Vagina (tissue), 2 donors: ENCODE results near the gene SYNCRIP. TPM values are rescaled to one million over a fixed set of nuclear protein-coding genes. Genes with fewer than 3 reads are reported as not detected.
A peak's percentile ranks its signal among the peaks of the same experiment; 100 is the strongest.

Experiments used
- DNase-seq, 2 donors: peaks; one replicate each; pipeline ENCODE4 v3.0.0-alpha.2; 2017; ENCODE audit errors: extremely low spot score in 2 of 2
- H3K27ac ChIP-seq: fragments of 200-600 bp; sonication (generic); one replicate; pipeline ENCODE4 v1.5.1; 2019
- H3K27me3 ChIP-seq: fragments of 200-600 bp; sonication (generic); one replicate; pipeline ENCODE4 v1.5.1; 2019
- H3K36me3 ChIP-seq, 2 donors: fragments of 200-600 bp; sonication (generic); one replicate each; pipeline ENCODE4 v1.5.1; 2017 to 2019
- H3K4me1 ChIP-seq: fragments of 200-600 bp; sonication (generic); one replicate; pipeline ENCODE4 v1.5.1; 2019
- H3K4me3 ChIP-seq, 2 donors: fragments of 200-600 bp; sonication (generic); 1 replicate in 1 of 2; 2 replicates in 1 of 2; pipeline ENCODE4 v1.5.1; 2016 to 2019
- H3K9me3 ChIP-seq: fragments of 200-600 bp; sonication (generic); one replicate; pipeline ENCODE4 v1.5.1; 2019
- POLR2A ChIP-seq, 2 donors: fragments of 450-650 bp; IDR thresholded peaks; one replicate each; pipeline ENCODE4 v1.6.1; 2017; ENCODE audit warnings: antibody characterized with exemption in 2 of 2, mild to moderate bottlenecking in 2 of 2, moderate library complexity in 2 of 2
- POLR2AphosphoS5 ChIP-seq, 2 donors: sonication (generic); formaldehyde crosslinking; IDR thresholded peaks; one replicate each; pipeline ENCODE4 v1.9.0; 2017; ENCODE audit warnings: antibody characterized with exemption in 2 of 2, mild to moderate bottlenecking in 2 of 2, low read depth in 1 of 2; ENCODE audit not compliant: insufficient read depth in 1 of 2
- intact Hi-C: fragments of 100-400 bp; cut with DNase I; formaldehyde crosslinking; loops from one replicate; pipeline ENCODE4 v1.15.1; 2023
- total RNA-seq: library from RNA; depleted of rRNA; stranded (reverse); fragments of >200 nt; gene quantifications from one replicate; pipeline ENCODE4 v1.2.3, GENCODE V29; 2016
- TF ChIP-seq, protein P1 (sequence below), 3 experiments: fragments of 450-650 bp in 2 of 3; fragments of 200-600 bp in 1 of 3; sonication (generic) in 1 of 3; IDR thresholded peaks; one replicate each; pipeline ENCODE4 v1.5.1; 2017 to 2019; ENCODE audit warnings: antibody characterized with exemption in 3 of 3, mild to moderate bottlenecking in 2 of 3, moderate library complexity in 2 of 3

SYNCRIP gene
- 60.9 TPM for total RNA-seq

DNA sequence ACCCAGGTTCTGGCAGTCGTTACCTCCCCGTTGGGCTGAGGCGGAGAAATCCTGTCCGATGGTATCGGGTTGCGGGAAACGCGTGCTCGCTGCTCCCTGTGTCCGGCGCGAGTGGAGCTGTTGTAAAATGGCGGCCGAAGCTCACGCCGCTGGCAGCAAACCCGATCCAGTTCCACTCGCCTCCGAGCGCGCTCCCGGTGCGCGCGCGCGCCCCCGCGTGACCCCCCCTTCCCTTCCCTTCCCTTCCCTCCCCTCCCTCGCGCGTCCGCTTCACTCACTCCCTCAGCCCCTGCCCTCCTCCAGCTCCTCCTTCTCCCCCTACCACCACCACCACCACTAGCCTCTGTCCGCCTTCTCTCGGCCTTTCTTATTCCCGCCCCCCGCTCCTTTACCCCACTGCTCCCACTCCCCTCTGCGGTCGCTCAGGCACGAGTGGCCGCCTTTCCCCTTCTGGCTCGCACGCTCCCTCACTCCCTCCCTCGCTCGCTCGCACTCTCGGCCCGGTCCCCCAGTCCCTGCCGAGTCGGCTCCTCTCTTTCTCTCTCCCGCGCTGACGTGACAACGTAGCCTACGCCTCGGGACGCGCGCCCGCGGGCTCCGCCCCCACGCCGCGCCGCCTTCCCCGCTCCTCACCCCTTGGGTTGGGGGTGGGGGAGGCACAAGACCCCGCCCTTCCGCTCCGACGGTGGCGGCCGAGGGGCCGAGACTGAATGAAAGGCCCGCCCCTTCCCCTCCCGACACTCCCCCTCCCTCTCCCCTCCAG, at the start of gene SYNCRIP:
TSS of gene SYNCRIP (minus strand) at position 113 of the 763 bp plus-strand sequence. CDS start 1,447 bp downstream, outside the sequence.
- intact Hi-C loops, result loop anchor here (1.0 to 2.0 kb wide), 2 partner anchors 35 to 48 kb away; no protein-coding TSS in a partner anchor
- Histone ChIP-seq H3K36me3 (peaks cover 0 to 18% of the 10 kb centered on the region in 2 donors), H3K9me3 (no peaks in the 10 kb centered on the region), H3K4me1 (peaks cover 46% of the 10 kb centered on the region), H3K4me3 (peak within 1 kb of the TSS; percentile 98 to 100), H3K27ac (peak within 1 kb of the TSS; percentile 98), H3K27me3 (no peaks in the 10 kb centered on the region)
- DNase-seq, result peak; percentile 97 to 99
- TF ChIP-seq POLR2A (IDR thresholded peaks at IDR 0.05) (peak in 1 of 2 donors; percentile 97), POLR2AphosphoS5 (IDR thresholded peaks at IDR 0.05; ENCODE audit: insufficient read depth in 1 of 2, low read depth in 1 of 2) (peak; percentile 56 to 96)
- TF ChIP-seq, protein P1, sequence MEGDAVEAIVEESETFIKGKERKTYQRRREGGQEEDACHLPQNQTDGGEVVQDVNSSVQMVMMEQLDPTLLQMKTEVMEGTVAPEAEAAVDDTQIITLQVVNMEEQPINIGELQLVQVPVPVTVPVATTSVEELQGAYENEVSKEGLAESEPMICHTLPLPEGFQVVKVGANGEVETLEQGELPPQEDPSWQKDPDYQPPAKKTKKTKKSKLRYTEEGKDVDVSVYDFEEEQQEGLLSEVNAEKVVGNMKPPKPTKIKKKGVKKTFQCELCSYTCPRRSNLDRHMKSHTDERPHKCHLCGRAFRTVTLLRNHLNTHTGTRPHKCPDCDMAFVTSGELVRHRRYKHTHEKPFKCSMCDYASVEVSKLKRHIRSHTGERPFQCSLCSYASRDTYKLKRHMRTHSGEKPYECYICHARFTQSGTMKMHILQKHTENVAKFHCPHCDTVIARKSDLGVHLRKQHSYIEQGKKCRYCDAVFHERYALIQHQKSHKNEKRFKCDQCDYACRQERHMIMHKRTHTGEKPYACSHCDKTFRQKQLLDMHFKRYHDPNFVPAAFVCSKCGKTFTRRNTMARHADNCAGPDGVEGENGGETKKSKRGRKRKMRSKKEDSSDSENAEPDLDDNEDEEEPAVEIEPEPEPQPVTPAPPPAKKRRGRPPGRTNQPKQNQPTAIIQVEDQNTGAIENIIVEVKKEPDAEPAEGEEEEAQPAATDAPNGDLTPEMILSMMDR (IDR thresholded peaks at IDR 0.05), result no peak

DNA sequence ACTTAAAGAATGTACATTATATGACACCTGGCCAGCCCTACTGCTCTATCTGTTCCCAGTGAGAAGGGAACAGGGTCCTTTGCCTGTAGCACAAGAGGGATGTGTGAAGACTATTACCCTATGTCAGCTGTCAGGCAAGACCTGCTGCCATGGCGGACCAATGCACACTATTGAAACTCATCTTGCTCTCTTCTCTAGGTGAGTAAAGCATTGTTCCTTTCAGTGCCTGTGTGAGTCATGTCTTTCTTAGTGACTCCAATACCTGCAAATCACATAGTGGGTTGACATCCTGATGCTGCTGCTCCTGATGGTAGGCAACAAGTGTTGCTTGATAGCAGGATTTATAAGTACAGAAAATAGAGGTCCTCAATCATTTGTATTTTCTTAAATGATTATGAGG, 48.8 kb upstream of the SYNCRIP start:
- Histone ChIP-seq H3K27ac (no peak overlapping the region), H3K4me3 (no peak overlapping the region), H3K4me1 (no peaks in the 10 kb centered on the region), H3K27me3 (no peaks in the 10 kb centered on the region), H3K36me3 (no peaks in the 10 kb centered on the region), H3K9me3 (no peaks in the 10 kb centered on the region)
- DNase-seq, result no peak
- TF ChIP-seq POLR2A (IDR thresholded peaks at IDR 0.05), result no peak
- TF ChIP-seq, protein P1 (IDR thresholded peaks at IDR 0.05), result no peak
- TF ChIP-seq POLR2AphosphoS5 (IDR thresholded peaks at IDR 0.05; ENCODE audit: insufficient read depth in 1 of 2, low read depth in 1 of 2), result no peak
- intact Hi-C loops, result no loop called here

DNA sequence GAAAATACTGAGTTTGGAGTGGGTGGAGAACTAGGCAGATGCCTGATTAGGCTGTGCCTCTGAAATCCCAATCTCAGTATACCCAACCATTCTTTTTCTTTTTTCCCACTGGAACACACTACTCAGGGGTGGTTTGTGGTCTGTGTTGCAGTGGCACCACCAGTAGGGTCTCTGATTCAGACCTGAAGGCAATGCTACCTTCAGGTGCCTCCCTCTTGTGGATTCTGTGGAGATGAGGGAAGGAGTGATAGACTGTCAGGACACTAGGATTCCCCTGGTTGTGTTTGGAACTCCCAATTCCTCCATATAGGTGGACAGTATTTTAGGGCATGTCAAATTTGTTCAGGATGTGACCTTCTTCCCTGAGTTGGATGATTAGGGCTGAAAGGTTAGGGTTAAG, 47.4 kb upstream of the SYNCRIP start:
- DNase-seq, result no peak
- no peaks in the 10 kb centered on the region for H3K27me3 ChIP-seq
- no peaks in the 10 kb centered on the region for H3K4me1 ChIP-seq
- H3K9me3 ChIP-seq, result no peaks in the 10 kb centered on the region
- H3K36me3 ChIP-seq, result no peaks in the 10 kb centered on the region
- no peak overlapping the region for H3K4me3 ChIP-seq
- TF ChIP-seq, protein P1 (IDR thresholded peaks at IDR 0.05), result no peak
- TF ChIP-seq POLR2A (IDR thresholded peaks at IDR 0.05) (no peak), POLR2AphosphoS5 (IDR thresholded peaks at IDR 0.05; ENCODE audit: insufficient read depth in 1 of 2, low read depth in 1 of 2) (no peak)
- no peak overlapping the region for H3K27ac ChIP-seq
- intact Hi-C loops, result no loop called here

DNA sequence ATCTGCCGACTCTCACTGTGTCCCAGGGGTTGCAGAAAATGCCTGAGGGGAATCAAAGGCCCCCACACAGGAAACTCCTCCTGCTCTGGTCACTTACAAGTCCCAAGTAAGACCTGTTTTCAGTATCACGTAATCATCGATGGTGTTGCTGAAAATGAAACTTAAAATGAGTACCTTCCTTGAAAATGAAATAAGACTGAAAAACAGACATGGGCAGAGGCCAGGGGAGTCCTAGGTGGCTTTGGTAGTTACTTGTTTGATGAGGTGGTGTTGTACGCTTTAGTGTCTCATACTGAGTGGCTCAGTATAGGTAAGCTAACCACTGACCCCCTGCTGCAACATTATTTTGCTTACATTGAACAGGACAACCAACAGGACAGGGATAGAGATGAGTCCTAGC, 43.0 kb upstream of the SYNCRIP start:
- TF ChIP-seq, protein P1 (IDR thresholded peaks at IDR 0.05), result no peak
- no peak for TF ChIP-seq POLR2A (IDR thresholded peaks at IDR 0.05)
- TF ChIP-seq POLR2AphosphoS5 (IDR thresholded peaks at IDR 0.05; ENCODE audit: insufficient read depth in 1 of 2, low read depth in 1 of 2), result no peak
- intact Hi-C loops, result no loop called here
- Histone ChIP-seq H3K4me3 (no peak overlapping the region), H3K9me3 (no peaks in the 10 kb centered on the region), H3K27ac (no peak overlapping the region), H3K27me3 (no peaks in the 10 kb centered on the region), H3K4me1 (no peaks in the 10 kb centered on the region), H3K36me3 (no peaks in the 10 kb centered on the region)
- DNase-seq, result no peak

DNA sequence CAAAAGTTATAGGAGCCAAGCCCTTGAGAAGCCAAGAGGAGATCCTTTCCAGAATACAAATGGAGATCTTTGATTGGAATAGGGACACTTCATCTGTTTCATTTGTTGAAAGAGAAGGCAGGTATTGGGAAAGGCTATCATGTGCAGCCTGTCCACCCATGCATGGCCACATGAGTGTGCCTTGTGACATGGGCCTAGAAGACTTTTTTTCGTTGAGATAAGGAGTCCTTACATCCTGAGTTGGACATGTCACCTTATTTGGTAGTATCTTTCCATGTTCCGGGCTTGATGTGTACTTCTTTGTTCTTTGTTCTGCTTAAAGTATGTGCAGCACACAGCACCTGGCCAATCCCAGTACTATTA, 42.1 kb upstream of the SYNCRIP start:
- no peaks in the 10 kb centered on the region for H3K9me3 ChIP-seq
- intact Hi-C loops, result no loop called here
- peaks cover 3% of the 10 kb centered on the region for H3K4me1 ChIP-seq
- DNase-seq, result no peak
- H3K27ac ChIP-seq, result no peak overlapping the region
- TF ChIP-seq, protein P1 (IDR thresholded peaks at IDR 0.05), result no peak
- TF ChIP-seq POLR2AphosphoS5 (IDR thresholded peaks at IDR 0.05; ENCODE audit: insufficient read depth in 1 of 2, low read depth in 1 of 2), result no peak
- H3K4me3 ChIP-seq, result no peak overlapping the region
- no peaks in the 10 kb centered on the region for H3K27me3 ChIP-seq
- no peaks in the 10 kb centered on the region for H3K36me3 ChIP-seq
